BJ (cell line): ENCODE measurements around the gene NFATC1. TPM values are rescaled to one million over a fixed set of nuclear protein-coding genes. Genes with fewer than 3 reads are reported as not detected.

Experiments
- CTCF ChIA-PET: fragments of 350-600 bp; formaldehyde crosslinking; extraction: SDS; loops from one replicate; lab custom pipeline; 2021; ENCODE audit warnings: antibody characterized with exemption, inconsistent platforms; lab: Yijun Ruan, JAX
- POLR2A ChIA-PET: fragments of 300-600 bp; sonication (Branson Sonifier 250); formaldehyde crosslinking; extraction: SDS; loops from one replicate; lab custom pipeline; 2021; ENCODE audit warnings: antibody characterized with exemption; lab: Charles Lee
- DNase-seq: peaks from one replicate; pipeline ENCODE4 v3.0.0-alpha.2; 2011; ENCODE audit warnings: low read depth
- H3K27me3 ChIP-seq: 2 replicates; pipeline ENCODE4 v1.6.0; 2011; ENCODE audit warnings: low read length; ENCODE audit not compliant: control insufficient read depth, insufficient read depth
- H3K36me3 ChIP-seq: 2 replicates; pipeline ENCODE4 v1.5.1; 2011; ENCODE audit warnings: low read length; ENCODE audit not compliant: control insufficient read depth, insufficient read depth
- H3K4me3 ChIP-seq: 2 replicates; pipeline ENCODE4 v1.5.1; 2011; ENCODE audit warnings: low read depth, mild to moderate bottlenecking, control low read depth, low read length
- polyA plus RNA-seq: library from polyadenylated mRNA; depleted of rRNA; stranded (reverse); fragments of >200 nt; gene quantifications from 2 replicates; pipeline ENCODE4 v1.2.3, GENCODE V29; 2011
- TF ChIP-seq, protein P1 (sequence below): IDR thresholded peaks from 2 replicates; pipeline ENCODE4 v1.5.1; 2011; ENCODE audit warnings: low read depth, mild to moderate bottlenecking, control low read depth, inconsistent platforms, low read length, moderate library complexity; ENCODE audit not compliant: insufficient read depth

NFATC1 gene
- polyA plus RNA-seq, 1 experiment: 1.2 TPM

DNA sequence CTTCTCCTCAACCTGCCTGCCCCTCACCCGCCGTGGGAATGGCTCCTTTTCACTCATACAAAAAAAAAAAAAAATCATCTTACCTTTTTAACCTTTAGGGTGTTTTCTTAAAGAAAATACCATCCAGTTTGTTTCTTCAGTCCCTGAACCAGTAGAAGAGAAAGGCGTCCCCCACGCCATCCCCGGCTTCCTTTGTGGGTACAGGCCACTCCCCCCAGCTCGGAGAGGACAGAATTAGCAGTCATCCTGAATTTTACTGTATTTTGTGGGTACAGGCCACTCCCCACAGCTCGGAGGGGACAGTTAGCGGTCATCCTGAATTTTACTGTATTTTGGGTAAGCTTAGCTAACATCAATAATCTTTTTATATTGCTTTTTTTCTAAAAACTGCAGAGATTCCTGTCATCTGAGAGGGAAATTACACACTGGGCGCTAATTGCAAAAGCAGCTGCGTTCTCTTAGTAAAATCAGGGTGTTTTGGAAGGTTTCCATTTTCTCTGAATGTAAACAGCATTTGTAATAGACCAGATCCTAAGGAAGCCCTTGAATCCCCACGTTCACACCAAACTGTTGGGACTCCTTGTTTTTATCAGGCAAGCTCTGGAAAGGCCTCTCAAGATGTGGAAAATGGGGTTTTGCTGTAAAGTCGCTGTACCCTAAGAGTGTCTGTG is 72.5 kb downstream of the NFATC1 start:
- TF ChIP-seq, protein P1, sequence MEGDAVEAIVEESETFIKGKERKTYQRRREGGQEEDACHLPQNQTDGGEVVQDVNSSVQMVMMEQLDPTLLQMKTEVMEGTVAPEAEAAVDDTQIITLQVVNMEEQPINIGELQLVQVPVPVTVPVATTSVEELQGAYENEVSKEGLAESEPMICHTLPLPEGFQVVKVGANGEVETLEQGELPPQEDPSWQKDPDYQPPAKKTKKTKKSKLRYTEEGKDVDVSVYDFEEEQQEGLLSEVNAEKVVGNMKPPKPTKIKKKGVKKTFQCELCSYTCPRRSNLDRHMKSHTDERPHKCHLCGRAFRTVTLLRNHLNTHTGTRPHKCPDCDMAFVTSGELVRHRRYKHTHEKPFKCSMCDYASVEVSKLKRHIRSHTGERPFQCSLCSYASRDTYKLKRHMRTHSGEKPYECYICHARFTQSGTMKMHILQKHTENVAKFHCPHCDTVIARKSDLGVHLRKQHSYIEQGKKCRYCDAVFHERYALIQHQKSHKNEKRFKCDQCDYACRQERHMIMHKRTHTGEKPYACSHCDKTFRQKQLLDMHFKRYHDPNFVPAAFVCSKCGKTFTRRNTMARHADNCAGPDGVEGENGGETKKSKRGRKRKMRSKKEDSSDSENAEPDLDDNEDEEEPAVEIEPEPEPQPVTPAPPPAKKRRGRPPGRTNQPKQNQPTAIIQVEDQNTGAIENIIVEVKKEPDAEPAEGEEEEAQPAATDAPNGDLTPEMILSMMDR: no peak
- ChIA-PET POLR2A (no interaction called here), CTCF (no interaction called here)
- no peak overlapping the region for H3K4me3 ChIP-seq
- H3K36me3 ChIP-seq: peaks cover 1% of the 10 kb centered on the region; the same call in 1 of the 2 replicates
- DNase-seq: no peak
- no peaks in the 10 kb centered on the region for H3K27me3 ChIP-seq

DNA sequence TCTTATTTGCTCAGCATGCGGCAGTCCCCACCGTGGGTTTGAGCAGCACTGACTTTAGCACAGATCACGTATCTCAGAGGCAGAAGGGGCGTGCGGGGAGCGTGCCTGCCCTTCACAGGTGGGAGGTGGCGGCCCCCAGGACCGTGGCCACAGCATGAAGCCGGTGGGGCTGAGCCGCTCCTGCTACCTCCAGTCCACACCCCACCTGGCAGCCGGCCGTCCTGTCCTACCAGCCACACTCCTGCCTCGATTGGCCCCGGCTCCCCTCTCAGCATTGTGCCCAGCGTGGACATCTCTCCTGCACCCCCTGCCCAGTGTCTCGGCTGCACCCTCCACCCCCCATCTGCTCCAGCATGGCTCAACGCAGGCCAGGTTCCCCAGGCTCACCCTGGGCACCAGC is 73.6 kb downstream of the NFATC1 start:
- ChIA-PET CTCF (no interaction called here), POLR2A (no interaction called here)
- Histone ChIP-seq H3K4me3 (no peak overlapping the region), H3K36me3 (peaks cover 1% of the 10 kb centered on the region; the same call in 1 of the 2 replicates), H3K27me3 (no peaks in the 10 kb centered on the region)
- TF ChIP-seq, protein P1: no peak
- DNase-seq: no peak

DNA sequence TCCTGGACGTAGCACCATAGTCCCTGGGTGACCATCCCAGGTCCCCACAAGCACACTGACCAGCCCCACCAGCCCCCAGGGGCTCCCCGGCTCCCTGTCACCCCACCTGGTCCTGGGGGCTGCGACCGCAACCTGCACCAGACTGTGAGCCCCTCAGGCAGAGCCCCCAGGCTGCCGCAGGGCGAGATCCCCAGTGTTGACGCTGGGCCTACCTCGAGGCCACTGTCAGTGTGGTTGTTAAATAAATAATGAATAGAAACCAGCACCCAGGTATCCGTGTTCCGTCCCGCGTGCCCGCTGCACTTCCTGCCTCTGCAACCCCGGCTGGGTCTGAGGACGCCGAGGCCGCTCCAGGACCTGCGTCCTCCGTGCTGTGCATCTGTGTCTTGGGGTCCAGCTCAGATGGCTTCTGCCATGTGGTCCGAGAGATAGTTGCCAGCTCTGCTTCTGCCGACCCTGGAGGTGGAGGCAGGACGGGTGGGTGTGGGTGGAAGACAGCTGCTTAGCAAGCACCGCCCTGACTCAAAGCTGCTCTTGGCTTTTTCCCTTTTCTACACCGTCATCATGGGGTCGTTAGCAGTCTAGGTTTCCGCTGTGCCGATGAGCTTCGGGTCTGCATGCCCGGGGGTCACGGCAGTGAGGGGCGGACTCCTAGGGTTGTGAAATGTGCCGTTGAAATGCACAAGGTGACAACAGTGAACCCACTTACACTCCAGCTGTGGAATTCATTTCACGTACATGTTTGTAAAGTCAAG is 74.2 kb downstream of the NFATC1 start:
- no peak for DNase-seq
- TF ChIP-seq, protein P1: no peak
- POLR2A ChIA-PET: no interaction called here

DNA sequence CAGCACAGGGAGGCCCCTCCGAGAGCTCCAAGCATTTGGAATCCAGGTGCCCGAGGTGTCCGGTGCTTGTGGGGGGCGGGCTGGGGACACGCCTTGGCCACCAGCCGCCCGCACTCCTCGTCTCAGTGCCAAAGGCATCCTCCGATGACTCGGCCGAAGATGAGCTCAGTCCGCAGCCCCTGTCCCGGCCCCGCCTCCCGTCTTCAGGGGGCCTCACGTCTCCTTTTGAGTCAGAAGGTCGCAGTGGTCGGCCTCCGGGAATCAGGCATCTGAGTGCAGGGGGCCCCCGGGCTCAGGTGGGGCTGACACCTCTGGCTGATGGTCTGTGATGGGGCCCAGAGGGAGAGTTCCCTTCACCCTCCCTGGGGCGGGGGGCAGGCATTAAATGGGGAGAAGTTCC is 74.8 kb downstream of the NFATC1 start:
- no peak overlapping the region for H3K4me3 ChIP-seq
- no peaks in the 10 kb centered on the region for H3K27me3 ChIP-seq
- peaks cover 1% of the 10 kb centered on the region; the same call in 1 of the 2 replicates for H3K36me3 ChIP-seq
- ChIA-PET POLR2A (no interaction called here), CTCF (no interaction called here)
- DNase-seq: no peak
- TF ChIP-seq, protein P1: no peak

More for the DNA sequence above, 74.2 kb downstream of the NFATC1 start:
- Histone ChIP-seq H3K27me3 (no peaks in the 10 kb centered on the region), H3K4me3 (no peak overlapping the region), H3K36me3 (peaks cover 1% of the 10 kb centered on the region; the same call in 1 of the 2 replicates)
- CTCF ChIA-PET: no interaction called here

DNA sequence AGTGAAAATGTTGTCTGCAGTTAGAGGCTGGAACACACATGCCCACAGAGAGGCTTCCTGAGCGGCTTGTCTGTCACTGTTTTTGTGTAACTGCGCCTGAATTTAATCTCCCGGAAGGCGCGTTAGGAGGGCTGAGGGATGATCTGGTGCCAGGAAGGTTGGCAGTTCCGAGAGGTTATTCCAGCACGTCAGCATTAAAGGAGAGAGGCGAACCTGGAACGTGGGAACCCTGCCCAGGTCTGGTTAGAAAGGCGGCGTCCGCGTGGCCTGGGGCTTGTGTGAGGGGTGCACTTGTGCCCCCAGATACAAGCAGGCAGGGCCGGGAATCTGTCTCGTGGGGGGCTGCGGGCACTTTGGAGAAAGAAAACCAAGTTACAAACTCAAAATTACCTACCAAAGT is 75.3 kb downstream of the NFATC1 start:
- Histone ChIP-seq H3K36me3 (peaks cover 1% of the 10 kb centered on the region; the same call in 1 of the 2 replicates), H3K27me3 (no peaks in the 10 kb centered on the region), H3K4me3 (no peak overlapping the region)
- CTCF ChIA-PET: no interaction called here
- TF ChIP-seq, protein P1: no peak
- POLR2A ChIA-PET: no interaction called here
- DNase-seq: no peak
